CD4-positive, alpha-beta T cell (primary cell): ENCODE measurements around the gene LYAR. TPM values are rescaled to one million over a fixed set of nuclear protein-coding genes. Genes with fewer than 3 reads are reported as not detected.

Source experiments
- ATAC-seq: fragments of 200-7000 bp; cut with Tn5 transposase; one replicate; pipeline ENCODE4 v1.10.0; 2022; ENCODE audit warnings: mild to moderate bottlenecking; ENCODE audit not compliant: poor library complexity
- CTCF ChIA-PET: fragments of 350-600 bp; sonication (Branson Sonifier 250); formaldehyde crosslinking; loops from one replicate; lab custom pipeline; 2021; ENCODE audit warnings: antibody characterized with exemption, inconsistent platforms; lab: Charles Lee
- POLR2A ChIA-PET: fragments of 350-600 bp; sonication (Branson Sonifier 250); formaldehyde crosslinking; loops from one replicate; lab custom pipeline; 2021; ENCODE audit warnings: antibody characterized with exemption, inconsistent platforms; lab: Charles Lee
- DNase-seq, 14 experiments: peaks; one replicate each; pipeline ENCODE4 v3.0.0-alpha.2; 2013 to 2020; ENCODE audit warnings: mixed read lengths in 2 of 14
- H3K27ac ChIP-seq, 2 donors: one replicate each; pipeline versions ENCODE4 v1.5.1 to v1.7.0; 2013; ENCODE audit warnings: low read length in 2 of 2, low read depth in 1 of 2, mild to moderate bottlenecking in 1 of 2
- H3K27me3 ChIP-seq, 2 experiments: 1 replicate in 1 of 2; 2 replicates in 1 of 2; pipeline versions ENCODE4 v1.6.1 to v1.7.0; 2013; ENCODE audit warnings: low read length in 2 of 2, control low read depth in 1 of 2, mild to moderate bottlenecking in 1 of 2, moderate library complexity in 1 of 2; ENCODE audit not compliant: insufficient read depth in 2 of 2, control insufficient read depth in 1 of 2
- H3K36me3 ChIP-seq: one replicate; pipeline ENCODE4 v1.6.1; 2013; ENCODE audit warnings: low read length, control low read depth; ENCODE audit not compliant: insufficient read depth
- H3K4me1 ChIP-seq: one replicate; pipeline ENCODE4 v1.6.1; 2013; ENCODE audit warnings: low read length, control low read depth; ENCODE audit not compliant: insufficient read depth
- H3K4me3 ChIP-seq: one replicate; pipeline ENCODE4 v1.5.1; 2013; ENCODE audit warnings: mild to moderate bottlenecking, low read length, moderate library complexity
- H3K9me3 ChIP-seq, 2 experiments: 1 replicate in 1 of 2; 2 replicates in 1 of 2; pipeline versions ENCODE4 v1.6.1 to v1.7.0; 2013; ENCODE audit warnings: low read length in 2 of 2, mild to moderate bottlenecking in 2 of 2, control low read depth in 1 of 2, moderate library complexity in 1 of 2; ENCODE audit not compliant: control insufficient read depth in 1 of 2, insufficient read depth in 1 of 2
- H3K27ac Mint-ChIP-seq: one replicate; pipeline ENCODE4 v1.8.0; 2020; ENCODE audit warnings: mixed read lengths
- H3K27me3 Mint-ChIP-seq: one replicate; pipeline ENCODE4 v1.8.0; 2021; ENCODE audit warnings: mixed read lengths
- H3K36me3 Mint-ChIP-seq: one replicate; pipeline ENCODE4 v1.8.0; 2021; ENCODE audit warnings: low read depth, mixed read lengths
- H3K4me1 Mint-ChIP-seq: one replicate; pipeline ENCODE4 v1.8.0; 2021; ENCODE audit warnings: low read depth, mixed read lengths
- H3K4me3 Mint-ChIP-seq: one replicate; pipeline ENCODE4 v1.8.0; 2020; ENCODE audit warnings: mild to moderate bottlenecking, mixed read lengths
- H3K9me3 Mint-ChIP-seq: one replicate; pipeline ENCODE4 v1.8.0; 2020; ENCODE audit warnings: mixed read lengths
- CTCF ChIP-seq: fragments of 200-600 bp; IDR thresholded peaks from one replicate; pipeline ENCODE4 v1.8.0; 2022; ENCODE audit warnings: antibody characterized with exemption, mild to moderate bottlenecking
- intact Hi-C, 2 experiments: fragments of 100-400 bp; cut with DNase I in 1 of 2; cut with micrococcal nuclease in 1 of 2; formaldehyde crosslinking; loops; one replicate each; pipeline versions ENCODE4 v1.15.1 to v1.9.0; 2023 to 2025; cut with DNase I, micrococcal nuclease
- total RNA-seq, 174 experiments: library from RNA in 2 of 174; stranded (reverse) in 2 of 174; gene quantifications; one replicate each; pipeline ENCODE4 v1.2.3 and lab custom pipeline; 2021 to 2026

Gene LYAR
- total RNA-seq, 2 experiments from 2014 or later = 13.8 to 13.9 TPM

- CTCF ChIA-PET = interaction anchor here (3.3 kb wide), 1 partner anchor 9 kb away, joined by 19 read pairs; no protein-coding TSS in a partner anchor
- Mint-ChIP-seq H3K4me3 (no peak overlapping the region), H3K9me3 (no peaks in the 10 kb centered on the region), H3K27ac (peak overlapping the region; percentile 95), H3K27me3 (no peaks in the 10 kb centered on the region), H3K4me1 (peaks cover 13% of the 10 kb centered on the region), H3K36me3 (peaks cover 66% of the 10 kb centered on the region)
- Histone ChIP-seq H3K9me3 (no peaks in the 10 kb centered on the region), H3K4me3 (peak overlapping the region; percentile 43), H3K36me3 (peaks cover 35% of the 10 kb centered on the region), H3K4me1 (peaks cover 64% of the 10 kb centered on the region), H3K27me3 (no peaks in the 10 kb centered on the region), H3K27ac (peak overlapping the region; percentile 53 to 89)
- ATAC-seq = peak; percentile 66
- peak in 11 of 14 experiments; percentile 6 to 87 (median 28) for DNase-seq
- POLR2A ChIA-PET = interaction anchor here (1.0 to 2.5 kb wide), 6 partner anchors 9 to 193 kb away, joined by 4 to 8 read pairs (median 4); partner anchors contain the start of genes LYAR, TMEM128 and ZBTB49
- TF ChIP-seq CTCF = no peak
- intact Hi-C loops = no loop called here
Measured at GRCh38 chr4:4269331-4269731, 20.6 kb downstream of the LYAR start.

GRCh38 chr4:4268776-4269175 is 21.2 kb downstream of the LYAR start:
- peak in 2 of 14 experiments; percentile 17 to 37 for DNase-seq

GRCh38 chr4:4267981-4268380 is 22.0 kb downstream of the LYAR start:
- no peak for ATAC-seq
- Histone ChIP-seq H3K36me3 (peaks cover 23% of the 10 kb centered on the region), H3K9me3 (no peaks in the 10 kb centered on the region), H3K27me3 (no peaks in the 10 kb centered on the region), H3K4me3 (no peak overlapping the region), H3K27ac (peak overlapping the region in 1 of 2 donors; percentile 89), H3K4me1 (peaks cover 64% of the 10 kb centered on the region)
- Mint-ChIP-seq H3K4me3 (no peak overlapping the region), H3K27ac (peak overlapping the region; percentile 95), H3K9me3 (no peaks in the 10 kb centered on the region), H3K27me3 (no peaks in the 10 kb centered on the region), H3K4me1 (peaks cover 13% of the 10 kb centered on the region), H3K36me3 (peaks cover 55% of the 10 kb centered on the region)
- peak in 3 of 14 experiments; percentile 10 to 42 (median 35) for DNase-seq
- CTCF ChIA-PET = no interaction called here
- POLR2A ChIA-PET = interaction anchor here (0.6 to 1.7 kb wide), 4 partner anchors 8 to 81 kb away, joined by 3 to 9 read pairs (median 5); partner anchors contain the start of genes LYAR, TMEM128 and ZBTB49
- intact Hi-C loops = no loop called here
- no peak for TF ChIP-seq CTCF

More at GRCh38 chr4:4268776-4269175, 21.2 kb downstream of the LYAR start:
- peak overlapping the region; percentile 23 for H3K4me3 Mint-ChIP-seq
- no peak for ATAC-seq
- H3K4me3 ChIP-seq = peak overlapping the region; percentile 43
- CTCF ChIA-PET = interaction anchor here (3.3 kb wide), 1 partner anchor 9 kb away, joined by 19 read pairs; no protein-coding TSS in a partner anchor
- intact Hi-C loops = no loop called here
- peaks cover 31% of the 10 kb centered on the region for H3K36me3 ChIP-seq
- H3K27ac Mint-ChIP-seq = peak overlapping the region; percentile 95
- no peak for TF ChIP-seq CTCF
- peak overlapping the region in 1 of 2 donors; percentile 89 for H3K27ac ChIP-seq
- no peaks in the 10 kb centered on the region for H3K9me3 Mint-ChIP-seq
- H3K4me1 Mint-ChIP-seq = peaks cover 13% of the 10 kb centered on the region
- no peaks in the 10 kb centered on the region for H3K9me3 ChIP-seq
- H3K27me3 Mint-ChIP-seq = no peaks in the 10 kb centered on the region
- no peaks in the 10 kb centered on the region for H3K27me3 ChIP-seq
- H3K36me3 Mint-ChIP-seq = peaks cover 62% of the 10 kb centered on the region
- H3K4me1 ChIP-seq = peaks cover 64% of the 10 kb centered on the region
- POLR2A ChIA-PET = interaction anchor here (0.7 to 1.7 kb wide), 4 partner anchors 9 to 592 kb away, joined by 3 to 6 read pairs (median 4); partner anchors contain the start of genes LYAR and ZBTB49
